Lung (tissue), 12 donors: ENCODE data around the gene PCF11. TPM values are rescaled to one million over a fixed set of nuclear protein-coding genes. Genes with fewer than 3 reads are reported as not detected.
A peak's percentile ranks its signal among the peaks of the same experiment; 100 is the strongest.

Experiments used
- ATAC-seq: fragments of 200-7000 bp; cut with Tn5 transposase; one replicate; pipeline ENCODE4 v1.9.1; 2020; ENCODE audit warnings: moderate number of reproducible peaks; ENCODE audit not compliant: insufficient read depth, low FRiP score
- DNase-seq, 3 donors: peaks; one replicate each; pipeline ENCODE4 v3.0.0-alpha.2; 2013 to 2017
- H3K27ac ChIP-seq, 2 donors: one replicate each; pipeline ENCODE4 v1.5.1; 2013; ENCODE audit warnings: mild to moderate bottlenecking in 2 of 2, moderate library complexity in 2 of 2, control low read depth in 1 of 2, inconsistent platforms in 1 of 2, low read depth in 1 of 2, low read length in 1 of 2
- H3K27me3 ChIP-seq, 3 donors: one replicate each; pipeline ENCODE4 v1.5.1; 2013; ENCODE audit warnings: low read length in 2 of 3; ENCODE audit not compliant: control insufficient read depth in 3 of 3, insufficient read depth in 3 of 3
- H3K36me3 ChIP-seq, 4 donors: one replicate each; pipeline ENCODE4 v1.5.1; 2013; ENCODE audit warnings: low read length in 4 of 4, mild to moderate bottlenecking in 1 of 4, moderate library complexity in 1 of 4; ENCODE audit not compliant: control insufficient read depth in 4 of 4, insufficient read depth in 4 of 4
- H3K4me1 ChIP-seq, 5 donors: one replicate each; pipeline ENCODE4 v1.5.1; 2013; ENCODE audit warnings: low read length in 5 of 5, mild to moderate bottlenecking in 2 of 5, moderate library complexity in 1 of 5; ENCODE audit not compliant: control insufficient read depth in 5 of 5, insufficient read depth in 5 of 5
- H3K4me3 ChIP-seq: one replicate; pipeline ENCODE4 v1.5.1; 2013; ENCODE audit warnings: mild to moderate bottlenecking, control low read depth, moderate library complexity
- H3K9ac ChIP-seq, 2 donors: one replicate each; pipeline ENCODE4 v1.5.1; 2013; ENCODE audit warnings: low read length in 2 of 2, control low read depth in 1 of 2; ENCODE audit not compliant: insufficient read depth in 1 of 2
- H3K9me3 ChIP-seq, 4 donors: one replicate each; pipeline ENCODE4 v1.5.1; 2013; ENCODE audit warnings: low read length in 3 of 4, mild to moderate bottlenecking in 1 of 4, moderate library complexity in 1 of 4; ENCODE audit not compliant: control insufficient read depth in 4 of 4, insufficient read depth in 3 of 4
- CTCF ChIP-seq: IDR thresholded peaks from 2 replicates; pipeline ENCODE4 v1.5.1; 2012; ENCODE audit warnings: mild to moderate bottlenecking; ENCODE audit errors: control extremely low read depth, extremely low read depth
- WGBS, 2 donors: extraction: QIAGEN DNeasy Blood & Tissue Kit; methylation state at CpG; one replicate each; pipeline ENCODE4 v1.1.7; 2013; 5-methylcytosine and 5-hydroxymethylcytosine counted together
- polyA plus RNA-seq, 2 donors: library from polyadenylated mRNA; stranded (reverse); fragments of 200-250 nt; gene quantifications; one replicate each; pipeline ENCODE4 v1.2.1, GENCODE V29; 2013
- total RNA-seq, 2 donors: library from RNA; depleted of rRNA in 1 of 2; stranded (reverse); fragments of >200 nt in 1 of 2; gene quantifications; one replicate each; pipeline ENCODE4 v1.2.1, GENCODE V29; 2014 to 2021
- donor health status: control.
- donor health status: control.
- donor health status: Bipolar disorder and iron deficiency.
- donor health status: healthy.
- donor health status: DM: yes; HTN: yes; CAD: no.

The PCF11 gene
- total and polyA plus RNA-seq, 4 donors: 28.9 to 63.3 (median 45.0) TPM

GRCh38 chr11:83156144-83156995 is 561 bp upstream of the PCF11 start:
- 0% methylated on average over 35 of the region's 35 CpGs for WGBS, 2 donors
- no peak for TF ChIP-seq CTCF
- H3K27me3 ChIP-seq: no peaks in the 10 kb centered on the region

GRCh38 chr11:83157594-83158356 is 844 bp downstream of the PCF11 start:
- 0% methylated on average over 18 of the region's 18 CpGs for whole genome bisulfite sequencing, 2 donors
- Histone ChIP-seq H3K4me3 (peak overlapping the region; percentile 94), H3K4me1 (peaks cover 0 to 21% (median 12%) of the 10 kb centered on the region in 5 donors), H3K9me3 (no peaks in the 10 kb centered on the region), H3K9ac (peak overlapping the region; percentile 100), H3K27ac (peak overlapping the region; percentile 97 to 100), H3K27me3 (no peaks in the 10 kb centered on the region), H3K36me3 (peaks cover 0 to 13% (median 0%) of the 10 kb centered on the region in 4 donors)
- no peak for TF ChIP-seq CTCF
- ATAC-seq (peak; percentile 10), DNase-seq (peak; percentile 69 to 79 (median 78))

More at GRCh38 chr11:83156144-83156995, 561 bp upstream of the PCF11 start:
- Histone ChIP-seq H3K36me3 (peaks cover 0 to 9% (median 0%) of the 10 kb centered on the region in 4 donors), H3K9ac (peak overlapping the region; percentile 85 to 96), H3K4me1 (peaks cover 0 to 17% (median 12%) of the 10 kb centered on the region in 5 donors), H3K4me3 (peak overlapping the region; percentile 49), H3K9me3 (no peaks in the 10 kb centered on the region), H3K27ac (peak overlapping the region; percentile 91 to 92)
- ATAC-seq (peak; percentile 93), DNase-seq (peak in 2 of 3 donors; percentile 100)

- Histone ChIP-seq H3K27me3 (no peaks in the 10 kb centered on the region), H3K9ac (peak overlapping the region; percentile 100), H3K4me1 (peaks cover 0 to 21% (median 12%) of the 10 kb centered on the region in 5 donors), H3K27ac (peak overlapping the region in 1 of 2 donors; percentile 97), H3K36me3 (peaks cover 0 to 13% (median 0%) of the 10 kb centered on the region in 4 donors), H3K4me3 (peak overlapping the region; percentile 94), H3K9me3 (no peaks in the 10 kb centered on the region)
- ATAC-seq: no peak
- DNase-seq: no peak
- TF ChIP-seq CTCF: no peak
- 1 to 2% methylated on average over 5 of the region's 5 CpGs for WGBS, 2 donors
Measured at GRCh38 chr11:83158357-83158786, 1.4 kb downstream of the PCF11 start.
